RWPE2 (cell line): Measurements from ENCODE around the gene MYO5B.
A peak's percentile ranks its signal among the peaks of the same experiment; 100 is the strongest.

ENCODE experiments used
- ATAC-seq: fragments of 200-7000 bp; cut with Tn5 transposase; 3 replicates; pipeline ENCODE4 v1.9.1; 2021; ENCODE audit warnings: low read depth
- DNase-seq: peaks from one replicate; pipeline ENCODE4 v3.0.0-alpha.2; 2020; ENCODE audit warnings: low spot score
- H3K27ac ChIP-seq: fragments of 450-650 bp; 2 replicates; pipeline ENCODE4 v1.5.1; 2017; ENCODE audit warnings: mild to moderate bottlenecking; ENCODE audit not compliant: poor library complexity, severe bottlenecking
- H3K27me3 ChIP-seq: fragments of 250-450 bp; sonication (Bioruptor Pico); 2 replicates; pipeline ENCODE4 v1.5.1; 2021; ENCODE audit warnings: mild to moderate bottlenecking, moderate library complexity; ENCODE audit not compliant: insufficient read depth, poor library complexity, severe bottlenecking
- H3K36me3 ChIP-seq: fragments of 250-450 bp; sonication (Bioruptor Pico); 2 replicates; pipeline ENCODE4 v1.5.1; 2020; ENCODE audit warnings: low read depth, mild to moderate bottlenecking, moderate library complexity
- H3K4me1 ChIP-seq: fragments of 250-450 bp; sonication (Bioruptor Pico); 2 replicates; pipeline ENCODE4 v1.5.1; 2021; ENCODE audit warnings: mild to moderate bottlenecking, moderate library complexity; ENCODE audit not compliant: insufficient read depth, poor library complexity, severe bottlenecking
- H3K4me3 ChIP-seq: fragments of 250-450 bp; sonication (Bioruptor Pico); 2 replicates; pipeline ENCODE4 v1.5.1; 2021; ENCODE audit warnings: mild to moderate bottlenecking, moderate library complexity; ENCODE audit not compliant: severe bottlenecking
- H3K9me3 ChIP-seq: fragments of 250-450 bp; sonication (Bioruptor Pico); 2 replicates; pipeline ENCODE4 v1.5.1; 2021; ENCODE audit warnings: mild to moderate bottlenecking, moderate library complexity; ENCODE audit not compliant: severe bottlenecking
- TF ChIP-seq, protein P1 (sequence below): fragments of 450-650 bp; IDR thresholded peaks from one replicate; pipeline ENCODE4 v1.5.1; 2017; ENCODE audit warnings: mild to moderate bottlenecking, moderate library complexity; ENCODE audit not compliant: poor library complexity, severe bottlenecking

The MYO5B gene

DNA sequence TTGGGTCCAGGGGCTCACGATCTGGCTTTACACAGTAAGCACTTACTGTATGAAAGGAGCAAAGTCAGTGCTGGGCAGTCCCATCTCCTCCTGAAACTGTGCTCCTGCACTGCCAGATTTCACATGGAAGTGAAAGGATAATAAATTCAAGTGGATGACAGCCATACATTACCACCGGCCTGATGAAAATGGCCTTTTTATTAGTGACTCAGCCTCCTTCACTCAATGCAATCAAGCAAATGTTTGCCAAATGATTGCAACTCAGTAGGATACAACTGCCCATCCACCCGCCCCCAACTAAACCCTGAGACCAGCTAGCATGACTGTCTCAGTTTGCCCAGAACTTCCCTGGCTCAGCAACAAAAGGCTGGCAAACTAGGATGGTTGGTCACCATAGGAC is 77.1 kb downstream of the MYO5B start:
- Histone ChIP-seq H3K36me3 (no peaks in the 10 kb centered on the region), H3K4me1 (no peaks in the 10 kb centered on the region), H3K4me3 (no peak overlapping the region), H3K9me3 (no peaks in the 10 kb centered on the region), H3K27ac (no peak overlapping the region), H3K27me3 (no peaks in the 10 kb centered on the region)
- peak; percentile 25; the same call in 1 of the 3 replicates for ATAC-seq
- TF ChIP-seq, protein P1, sequence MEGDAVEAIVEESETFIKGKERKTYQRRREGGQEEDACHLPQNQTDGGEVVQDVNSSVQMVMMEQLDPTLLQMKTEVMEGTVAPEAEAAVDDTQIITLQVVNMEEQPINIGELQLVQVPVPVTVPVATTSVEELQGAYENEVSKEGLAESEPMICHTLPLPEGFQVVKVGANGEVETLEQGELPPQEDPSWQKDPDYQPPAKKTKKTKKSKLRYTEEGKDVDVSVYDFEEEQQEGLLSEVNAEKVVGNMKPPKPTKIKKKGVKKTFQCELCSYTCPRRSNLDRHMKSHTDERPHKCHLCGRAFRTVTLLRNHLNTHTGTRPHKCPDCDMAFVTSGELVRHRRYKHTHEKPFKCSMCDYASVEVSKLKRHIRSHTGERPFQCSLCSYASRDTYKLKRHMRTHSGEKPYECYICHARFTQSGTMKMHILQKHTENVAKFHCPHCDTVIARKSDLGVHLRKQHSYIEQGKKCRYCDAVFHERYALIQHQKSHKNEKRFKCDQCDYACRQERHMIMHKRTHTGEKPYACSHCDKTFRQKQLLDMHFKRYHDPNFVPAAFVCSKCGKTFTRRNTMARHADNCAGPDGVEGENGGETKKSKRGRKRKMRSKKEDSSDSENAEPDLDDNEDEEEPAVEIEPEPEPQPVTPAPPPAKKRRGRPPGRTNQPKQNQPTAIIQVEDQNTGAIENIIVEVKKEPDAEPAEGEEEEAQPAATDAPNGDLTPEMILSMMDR, result no peak
- no peak for DNase-seq

DNA sequence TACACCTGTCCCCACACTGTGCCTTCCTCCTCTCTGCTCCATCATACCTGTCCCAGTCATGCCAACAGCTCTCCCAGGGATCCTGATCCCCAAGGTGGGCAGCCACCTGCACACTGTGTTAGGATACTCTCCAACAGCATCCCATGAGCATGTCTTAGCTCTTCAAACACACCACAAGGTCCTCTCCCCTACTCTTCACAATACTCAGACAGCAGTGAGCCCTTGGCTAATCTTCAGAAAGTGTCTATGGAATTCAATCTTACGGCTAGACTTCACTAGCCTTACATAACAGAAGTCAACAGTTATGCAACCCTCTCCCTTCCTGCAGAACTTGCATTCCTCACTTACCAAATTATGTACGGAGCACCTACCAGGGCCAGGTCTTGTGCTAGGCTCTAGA is 79.9 kb downstream of the MYO5B start:
- H3K4me3 ChIP-seq, result no peak overlapping the region
- H3K27ac ChIP-seq, result no peak overlapping the region
- H3K36me3 ChIP-seq, result no peaks in the 10 kb centered on the region
- H3K4me1 ChIP-seq, result no peaks in the 10 kb centered on the region
- H3K9me3 ChIP-seq, result no peaks in the 10 kb centered on the region
- no peak for ATAC-seq
- TF ChIP-seq, protein P1, result no peak
- no peaks in the 10 kb centered on the region for H3K27me3 ChIP-seq
- DNase-seq, result no peak

DNA sequence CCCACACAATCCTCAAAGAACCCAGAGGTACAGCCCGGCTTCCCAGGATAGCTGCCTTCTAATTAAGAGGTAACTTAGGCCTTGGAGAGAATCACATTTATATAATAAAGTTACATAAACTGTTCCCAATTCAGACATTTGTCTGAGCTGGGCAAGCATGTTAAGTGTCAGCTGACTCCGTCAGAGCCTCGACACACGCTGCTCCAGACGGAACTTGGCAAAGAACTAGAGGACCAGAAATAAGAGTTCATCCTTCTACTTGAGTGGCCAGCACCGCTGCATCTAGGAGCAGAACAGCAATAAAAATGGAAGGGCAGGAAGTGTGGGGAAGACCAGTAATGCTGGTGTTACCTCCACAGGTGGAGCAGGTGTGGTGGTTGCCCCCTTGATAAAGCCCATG is 80.5 kb downstream of the MYO5B start:
- Histone ChIP-seq H3K9me3 (no peaks in the 10 kb centered on the region), H3K4me1 (no peaks in the 10 kb centered on the region), H3K4me3 (no peak overlapping the region), H3K36me3 (no peaks in the 10 kb centered on the region), H3K27me3 (no peaks in the 10 kb centered on the region), H3K27ac (no peak overlapping the region)
- TF ChIP-seq, protein P1, result no peak
- ATAC-seq, result no peak
- DNase-seq, result no peak

DNA sequence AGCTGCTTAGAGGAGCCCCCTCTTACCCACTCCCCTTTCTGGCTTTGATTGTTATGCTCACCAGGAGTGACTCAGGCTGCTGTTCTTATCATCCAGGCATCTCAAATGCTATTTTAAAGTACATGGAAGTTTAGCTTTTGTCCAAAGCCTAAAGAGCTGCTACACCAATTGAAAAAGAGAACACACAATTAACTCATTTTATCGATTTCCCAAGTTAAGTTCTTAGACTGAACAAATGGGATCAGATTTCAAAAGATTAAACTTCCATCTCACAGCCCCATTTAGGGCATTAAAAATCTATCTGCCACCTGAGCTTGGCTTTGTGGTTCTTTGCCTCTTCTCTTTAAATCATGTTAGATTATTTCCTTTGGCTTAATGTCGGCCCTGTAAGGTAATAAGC is 81.2 kb downstream of the MYO5B start:
- DNase-seq (no peak), ATAC-seq (no peak)
- Histone ChIP-seq H3K4me3 (no peak overlapping the region), H3K4me1 (no peaks in the 10 kb centered on the region), H3K27ac (no peak overlapping the region), H3K9me3 (no peaks in the 10 kb centered on the region), H3K27me3 (no peaks in the 10 kb centered on the region), H3K36me3 (no peaks in the 10 kb centered on the region)
- TF ChIP-seq, protein P1, result no peak

DNA sequence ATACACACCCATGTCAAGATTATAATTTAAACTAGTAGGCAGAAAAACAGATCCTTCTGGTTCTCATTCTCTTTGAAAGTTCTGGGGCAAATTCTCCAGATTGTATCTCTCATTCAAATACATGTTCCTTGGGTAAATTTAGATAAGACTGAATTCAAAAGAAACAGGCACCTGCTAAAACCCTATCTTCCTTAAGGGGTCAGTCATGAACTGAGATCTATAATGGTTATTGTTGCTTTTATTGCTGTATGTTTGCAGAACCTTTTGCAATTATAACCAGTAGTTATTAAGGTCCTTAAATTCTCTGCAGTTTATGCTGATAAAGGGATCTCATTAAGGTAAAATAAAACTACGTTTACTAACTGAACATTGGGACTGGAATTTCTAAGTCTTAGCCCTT is 83.5 kb downstream of the MYO5B start:
- H3K27me3 ChIP-seq, result no peaks in the 10 kb centered on the region
- ATAC-seq (no peak), DNase-seq (no peak)
- H3K4me1 ChIP-seq, result no peaks in the 10 kb centered on the region
- H3K4me3 ChIP-seq, result no peak overlapping the region
- H3K9me3 ChIP-seq, result no peaks in the 10 kb centered on the region
- H3K27ac ChIP-seq, result no peak overlapping the region
- TF ChIP-seq, protein P1, result peak; percentile 41
- no peaks in the 10 kb centered on the region for H3K36me3 ChIP-seq
